EL (cell line): Measurements from ENCODE around the gene PDCL3.

Source experiments
- DNase-seq: peaks from one replicate; pipeline ENCODE4 v3.0.0-alpha.2; 2016

The PDCL3 gene

DNA sequence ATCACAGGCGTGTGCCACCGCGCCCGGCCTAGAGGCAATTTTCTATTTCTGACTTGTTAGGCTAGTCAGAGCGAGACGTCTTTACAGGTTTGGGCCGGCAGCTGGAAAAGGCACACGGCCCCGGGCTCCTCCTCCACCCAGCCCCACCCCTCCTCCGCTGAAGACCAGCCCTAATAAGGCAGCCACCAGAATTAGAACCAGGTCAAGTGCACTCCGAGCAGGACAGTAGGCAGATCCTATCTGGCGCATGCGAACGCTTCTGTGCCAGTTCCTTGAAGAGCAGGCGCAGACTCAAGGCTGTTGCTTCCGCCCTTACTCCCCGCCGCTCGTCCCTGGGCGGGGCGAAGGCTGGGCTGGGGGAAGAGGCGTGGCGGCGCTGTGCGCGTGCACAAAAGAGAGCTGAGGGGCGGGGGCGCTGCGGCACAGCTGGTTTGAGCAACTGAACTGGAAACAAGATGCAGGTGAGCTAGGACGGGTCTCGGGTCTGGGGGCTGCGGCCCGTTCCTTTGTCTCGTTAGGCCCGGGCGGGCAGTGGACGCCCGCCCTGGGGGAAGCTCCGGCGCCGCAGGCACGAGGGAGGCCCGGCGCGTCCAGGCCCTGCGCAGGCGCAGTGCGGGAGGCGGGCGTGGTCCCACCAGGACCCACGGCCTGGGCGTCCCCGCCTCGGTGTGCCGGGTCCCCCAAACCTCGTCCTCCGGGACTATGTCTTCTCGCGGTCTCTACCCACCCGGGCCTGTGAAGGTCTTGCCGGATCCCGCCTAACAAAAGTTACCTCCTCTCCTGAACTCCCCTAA lies at the start of gene PDCL3:
Gene PDCL3, plus strand, starts transcription at position 381 of the 794 bp plus-strand sequence. Its CDS starts 75 bp downstream, at position 456.
- DNase-seq, result peak; percentile 99

DNA sequence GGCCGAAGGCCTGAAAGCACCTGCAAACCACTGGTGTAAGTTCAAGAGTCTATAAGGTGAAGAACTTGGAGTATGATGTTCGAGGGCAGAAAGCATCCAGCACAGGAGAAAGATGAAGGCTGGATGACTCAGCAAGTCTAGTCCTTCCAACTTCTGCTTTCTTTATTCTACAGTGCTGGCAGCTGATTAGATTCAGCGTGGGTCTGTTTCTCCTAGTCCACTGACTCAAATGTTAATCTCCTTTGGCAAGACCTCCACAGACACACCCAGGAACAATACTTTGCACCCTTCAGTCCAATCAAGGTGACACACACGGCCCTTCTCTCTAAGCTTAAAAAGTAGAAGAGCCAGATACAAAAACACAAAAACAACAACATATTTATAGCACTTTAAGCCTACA lies 49.1 kb upstream of the PDCL3 start:
- DNase-seq, result no peak

DNA sequence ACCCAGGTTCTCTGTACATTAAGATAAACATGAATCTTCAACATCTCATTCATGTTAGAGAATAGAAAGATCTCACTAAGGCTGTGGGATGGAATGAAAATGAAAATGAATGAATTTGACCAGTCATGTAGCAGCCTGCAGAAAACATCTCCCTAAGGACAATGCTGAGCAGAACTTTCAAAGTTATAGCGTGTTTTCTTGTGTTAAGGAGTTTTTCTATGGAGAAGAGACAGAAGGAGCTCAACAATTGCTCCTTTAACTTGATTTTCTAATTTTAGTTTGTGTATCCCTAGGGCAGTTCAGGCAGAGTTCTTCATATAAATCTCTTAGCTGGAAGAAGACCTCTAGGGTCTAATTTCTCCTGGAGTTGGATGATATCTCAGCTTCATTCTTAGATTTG lies 45.2 kb upstream of the PDCL3 start:
- DNase-seq, result no peak

DNA sequence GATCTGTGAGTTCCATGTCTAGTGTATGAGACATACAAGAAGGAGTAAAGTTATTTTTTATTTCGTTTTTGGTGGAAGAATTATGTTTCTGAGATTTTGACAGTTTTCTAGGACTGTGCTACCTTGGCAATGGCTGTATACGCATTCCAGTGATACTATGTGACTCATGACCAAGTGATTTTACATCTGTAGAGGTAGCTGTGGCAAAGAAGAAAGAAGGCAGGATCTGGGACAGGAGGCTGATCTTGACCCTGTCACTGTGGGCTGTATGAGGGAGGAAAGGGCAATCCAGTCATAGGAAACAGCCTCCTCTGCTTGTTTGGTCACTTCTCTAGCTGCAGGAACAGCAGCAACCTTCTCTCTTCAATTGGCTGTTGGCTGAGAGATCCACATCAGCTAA lies 44.0 kb upstream of the PDCL3 start:
- no peak for DNase-seq

DNA sequence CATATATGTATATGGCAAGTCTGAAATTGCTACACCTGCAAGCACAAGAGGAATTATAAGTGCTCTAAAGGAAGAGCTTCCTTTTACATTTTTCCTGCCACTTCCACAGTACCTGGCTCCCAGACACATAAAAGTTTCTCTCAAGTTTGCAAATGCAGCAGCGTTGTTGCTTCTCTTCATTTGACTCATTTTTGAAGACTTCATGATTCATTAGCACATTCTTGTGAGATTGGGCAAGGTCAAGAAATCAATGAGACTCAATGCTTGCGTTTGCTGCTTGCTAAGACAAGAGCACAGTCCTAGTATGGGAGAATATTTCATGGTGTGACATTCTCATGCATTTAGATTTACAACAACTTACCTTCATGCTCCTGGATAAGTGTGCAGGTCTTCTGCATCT lies 42.6 kb upstream of the PDCL3 start:
- DNase-seq, result peak; percentile 4

DNA sequence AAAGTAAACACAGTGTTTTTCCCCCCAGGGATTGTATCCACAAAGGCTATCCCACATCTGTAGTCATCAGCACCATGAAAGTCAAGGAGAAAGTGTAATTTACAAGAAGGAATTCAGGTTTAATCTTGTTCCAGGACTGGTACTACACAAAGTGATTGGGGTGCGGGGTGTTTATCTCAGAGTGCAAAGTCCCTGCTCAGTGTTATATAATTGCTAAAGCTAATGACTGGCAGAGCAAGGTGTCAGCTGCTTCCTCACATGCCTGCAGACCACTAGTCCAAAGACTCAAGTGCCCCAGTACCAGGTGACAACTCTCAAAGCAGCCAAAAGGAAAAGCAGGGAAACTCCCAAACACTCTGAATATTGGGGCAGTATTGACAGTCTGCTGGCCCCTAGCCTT lies 40.4 kb upstream of the PDCL3 start:
- DNase-seq, result no peak

DNA sequence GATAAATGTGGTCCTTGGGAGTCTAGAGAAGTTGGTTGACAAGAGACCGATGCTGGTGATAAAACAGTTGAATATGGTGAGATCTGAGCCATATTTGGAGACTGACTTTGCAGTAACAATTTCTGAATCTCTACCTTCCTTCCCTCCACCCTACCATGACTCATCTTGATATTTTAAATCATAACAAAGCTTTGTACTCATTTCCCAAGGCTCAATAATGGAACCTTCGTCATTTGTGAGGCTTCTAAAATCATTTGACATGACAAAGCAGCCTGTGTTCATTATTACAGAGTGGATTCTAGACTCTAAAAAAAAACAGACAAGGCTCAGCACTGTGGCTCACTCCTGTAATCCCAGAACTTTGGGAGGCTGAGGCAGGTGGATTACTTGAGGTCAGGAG lies 38.5 kb upstream of the PDCL3 start:
- no peak for DNase-seq

DNA sequence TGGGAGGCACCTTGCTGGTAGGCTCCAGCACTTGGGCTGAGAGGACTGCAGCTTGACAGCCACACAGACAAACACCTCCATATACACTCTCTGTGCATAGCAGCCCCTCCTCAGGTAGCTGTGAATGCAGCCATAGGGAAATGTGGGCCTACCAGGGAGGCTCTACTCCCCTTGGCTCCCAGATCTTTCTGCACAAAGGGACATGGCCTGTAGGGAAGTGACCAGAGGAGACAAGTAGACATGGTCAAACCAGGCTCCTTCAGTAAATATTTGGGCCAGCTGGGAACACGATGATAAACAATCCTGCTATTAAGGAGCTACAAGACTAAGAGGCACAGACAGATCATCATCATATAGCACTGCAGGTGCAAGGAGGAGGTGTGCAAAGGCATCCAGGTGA lies 35.9 kb upstream of the PDCL3 start:
- no peak for DNase-seq

DNA sequence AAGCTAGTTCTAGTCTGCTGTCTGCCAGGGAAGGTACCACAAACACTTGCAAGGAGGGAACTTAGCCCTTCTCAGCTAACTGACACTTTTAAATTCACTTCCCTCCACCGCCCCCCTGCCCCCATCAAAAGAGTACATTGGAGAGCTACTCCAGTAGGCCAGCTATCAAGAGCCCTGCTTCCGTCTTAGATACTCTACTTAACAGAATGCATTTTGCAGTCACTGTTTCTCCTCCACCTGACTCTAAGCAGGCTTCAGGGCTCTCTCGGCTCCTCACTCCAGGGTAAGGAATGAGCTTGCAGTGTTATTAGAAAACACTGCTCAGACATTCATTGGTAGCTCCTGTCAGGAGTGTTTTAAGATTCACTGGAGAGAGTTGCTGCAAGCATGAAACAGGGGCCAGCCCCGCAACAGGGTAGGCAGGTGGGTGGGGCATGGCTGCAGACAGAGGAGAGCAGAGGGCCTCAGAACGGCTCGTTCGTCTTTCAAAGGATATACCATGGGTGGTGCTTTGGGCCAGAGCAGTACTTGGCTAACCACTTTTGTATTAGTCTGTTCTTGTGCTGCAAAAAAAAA lies 35.3 kb upstream of the PDCL3 start:
- no peak for DNase-seq

DNA sequence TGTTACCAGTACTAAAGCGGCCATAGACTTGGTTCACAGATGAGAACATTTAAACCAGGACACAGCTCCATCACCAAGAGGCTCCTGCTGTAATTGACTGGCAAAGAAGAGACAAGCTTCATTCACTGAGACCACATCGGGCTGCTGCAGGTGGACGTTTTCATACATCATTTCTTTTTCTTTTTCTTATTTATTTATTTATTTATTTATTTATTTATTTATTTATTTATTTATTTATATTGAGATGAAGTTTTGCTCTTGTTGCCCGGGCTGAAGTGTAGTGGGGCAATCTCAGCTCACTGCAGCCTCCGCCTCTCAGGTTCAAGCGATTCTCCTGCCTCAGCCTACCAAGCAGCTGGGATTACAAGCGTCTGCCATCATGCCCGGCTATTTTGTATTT lies 33.6 kb upstream of the PDCL3 start:
- no peak for DNase-seq

DNA sequence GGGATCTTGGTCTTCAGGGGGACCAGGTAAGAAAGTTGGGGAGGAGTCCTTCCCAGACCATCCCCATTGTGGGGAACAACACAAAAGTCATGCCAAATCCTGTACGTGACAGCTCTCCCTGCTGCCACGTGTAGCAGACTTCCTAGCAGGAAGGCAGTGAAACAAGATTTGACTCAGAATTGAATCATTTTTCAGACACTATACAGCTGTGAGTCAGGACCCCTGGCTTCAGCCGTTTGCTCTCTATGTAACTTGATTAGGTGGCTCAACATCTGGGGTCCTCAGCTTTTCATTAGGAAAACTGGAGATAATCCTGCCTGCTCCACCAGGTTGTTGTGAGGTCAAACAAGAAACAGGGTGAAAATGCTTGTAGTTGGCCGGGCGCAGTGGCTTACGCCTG lies 32.9 kb upstream of the PDCL3 start:
- no peak for DNase-seq

DNA sequence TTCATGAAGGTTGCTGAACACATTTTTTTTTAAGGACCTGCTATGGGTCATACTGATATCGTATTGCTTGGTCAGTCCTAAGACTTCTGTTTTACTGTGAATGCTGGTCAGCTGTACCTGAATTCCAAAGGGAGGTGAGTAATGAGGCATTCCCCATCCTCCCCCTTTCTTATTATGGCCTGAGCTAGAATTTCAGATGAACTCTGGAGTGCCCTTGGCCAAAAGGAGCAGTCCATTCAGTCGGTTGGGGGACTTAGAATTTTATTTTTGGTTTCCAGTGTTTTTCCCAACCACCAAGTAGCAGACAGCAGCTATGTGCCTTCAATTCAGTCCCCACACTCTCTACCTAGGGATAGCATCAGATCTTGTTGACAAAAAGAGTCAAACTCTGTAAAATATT lies 26.9 kb upstream of the PDCL3 start:
- DNase-seq, result no peak

DNA sequence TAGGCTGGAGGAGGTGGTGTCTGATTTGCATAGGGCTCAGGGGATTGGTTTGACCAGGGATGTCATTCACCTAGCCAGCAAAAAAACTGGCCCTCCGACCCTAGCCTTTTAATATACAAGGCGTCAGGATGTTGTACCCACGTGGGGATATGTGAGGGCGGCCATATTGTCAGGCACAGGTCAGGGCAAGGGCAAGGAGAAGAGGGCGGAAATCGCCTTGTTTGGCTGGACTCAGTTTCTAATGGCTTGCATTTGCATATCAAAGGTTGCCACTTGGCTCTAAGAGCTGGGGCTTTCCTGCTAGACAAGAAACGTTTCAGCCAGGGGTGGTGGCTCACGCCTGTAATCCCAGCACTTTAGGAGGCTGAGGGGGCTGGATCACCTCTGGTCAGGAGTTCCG lies 24.9 kb upstream of the PDCL3 start:
- DNase-seq, result no peak

DNA sequence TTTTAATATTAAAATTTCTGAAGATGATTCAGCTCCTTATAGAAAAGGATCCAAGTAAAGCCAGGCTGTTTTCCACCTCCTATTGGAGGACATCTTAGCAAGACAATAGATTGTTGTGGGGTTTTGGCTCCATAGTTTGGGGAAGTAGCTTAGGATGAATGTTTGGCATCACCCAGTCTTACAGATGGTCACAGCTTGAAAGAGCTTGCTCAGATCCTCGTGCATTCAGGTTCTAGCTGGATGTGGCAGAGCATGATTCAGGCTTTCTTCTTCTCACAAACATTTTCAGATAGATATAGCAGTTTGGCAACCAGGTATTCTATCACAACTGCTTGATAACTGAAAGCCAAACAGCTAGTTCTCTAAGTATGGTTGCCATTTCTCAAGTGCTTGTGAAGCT lies 23.6 kb upstream of the PDCL3 start:
- DNase-seq, result no peak

DNA sequence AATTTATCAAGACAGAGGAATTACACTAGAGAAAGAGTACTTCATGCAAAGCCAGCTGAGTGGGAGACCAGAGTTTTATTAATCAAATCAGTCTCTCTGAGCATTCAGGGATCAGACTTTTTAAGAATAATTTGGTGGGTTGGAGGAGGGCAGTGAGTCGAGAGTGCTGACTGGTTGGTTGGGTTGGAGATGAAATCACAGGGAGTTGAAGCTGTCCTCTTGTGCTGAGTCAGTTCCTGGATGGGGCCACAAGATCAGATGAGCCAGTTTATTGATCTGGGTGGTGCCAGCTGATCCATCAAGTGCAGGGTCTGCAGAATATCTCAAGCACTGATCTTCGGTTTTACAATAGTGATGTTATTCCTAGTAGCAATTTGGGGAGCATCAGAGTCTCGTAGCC lies 21.4 kb upstream of the PDCL3 start:
- DNase-seq, result no peak

DNA sequence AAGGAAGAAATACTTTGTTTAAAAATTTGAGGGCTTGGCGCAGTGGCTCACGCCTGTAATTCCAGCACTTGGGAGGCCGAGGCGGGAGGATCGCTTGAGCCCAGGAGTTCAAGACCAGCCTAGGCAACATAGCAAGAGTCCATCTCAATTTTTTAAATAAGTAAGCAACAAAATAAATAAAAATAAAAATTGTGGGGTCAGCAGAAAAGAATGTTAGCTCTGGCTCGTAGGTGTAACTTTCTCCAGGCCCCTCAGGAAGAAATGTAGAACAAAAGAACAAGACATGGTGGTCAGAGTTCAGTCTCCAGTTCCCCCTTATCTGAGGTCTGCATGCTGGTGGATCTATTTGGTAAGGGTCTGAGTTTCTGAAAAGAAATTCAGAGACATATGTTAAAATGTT lies 20.4 kb upstream of the PDCL3 start:
- DNase-seq, result no peak

DNA sequence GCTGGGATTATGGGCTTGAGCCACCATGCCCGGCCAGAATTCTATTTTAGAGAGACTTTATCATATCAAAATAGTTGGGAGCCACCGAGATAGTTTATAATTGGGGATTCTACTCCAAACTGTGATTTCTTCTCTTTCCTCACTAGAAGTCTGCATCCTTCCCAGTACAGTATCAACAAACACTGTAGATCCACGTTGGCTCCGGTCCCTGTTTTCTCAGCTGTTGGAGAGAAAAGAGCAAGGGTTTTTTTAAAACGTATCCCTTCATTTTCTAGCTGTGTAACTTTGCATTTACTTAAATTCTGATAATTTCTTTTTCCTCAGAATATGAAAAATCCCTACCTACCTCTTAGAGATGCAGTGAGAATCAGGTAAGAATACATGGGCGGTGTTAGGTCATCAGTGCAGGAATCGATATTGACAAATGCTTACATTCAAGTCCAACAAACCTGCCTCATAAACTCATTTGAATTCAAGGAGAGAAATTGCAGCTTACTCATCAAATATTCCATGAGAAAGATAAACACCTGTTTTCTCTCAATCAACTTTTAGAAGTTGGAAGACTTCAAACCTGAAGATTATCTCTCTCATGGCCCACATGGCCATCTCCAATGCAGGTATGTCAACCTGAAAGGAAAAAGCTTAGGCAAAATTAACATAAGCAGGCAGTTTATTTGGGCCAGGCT lies 17.7 kb upstream of the PDCL3 start:
- DNase-seq, result no peak

DNA sequence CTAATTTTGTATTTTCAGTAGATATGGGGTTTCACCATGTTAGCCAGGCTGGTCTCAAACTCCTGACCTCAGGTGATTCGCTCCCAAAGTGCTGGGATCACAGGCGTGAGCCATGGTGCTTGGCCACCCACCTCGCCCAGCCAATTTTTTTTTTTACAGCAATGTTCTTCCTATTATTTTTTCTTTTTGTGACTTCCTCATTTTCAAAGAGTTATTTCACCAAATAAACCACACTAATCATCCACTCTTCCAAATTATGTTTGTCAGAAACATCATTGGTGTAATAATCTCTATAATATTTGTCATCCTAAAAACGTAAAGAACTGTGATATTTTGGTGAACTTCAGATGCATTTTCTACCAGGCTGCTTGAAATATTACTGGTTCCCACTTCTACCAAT lies 16.3 kb upstream of the PDCL3 start:
- DNase-seq, result no peak

DNA sequence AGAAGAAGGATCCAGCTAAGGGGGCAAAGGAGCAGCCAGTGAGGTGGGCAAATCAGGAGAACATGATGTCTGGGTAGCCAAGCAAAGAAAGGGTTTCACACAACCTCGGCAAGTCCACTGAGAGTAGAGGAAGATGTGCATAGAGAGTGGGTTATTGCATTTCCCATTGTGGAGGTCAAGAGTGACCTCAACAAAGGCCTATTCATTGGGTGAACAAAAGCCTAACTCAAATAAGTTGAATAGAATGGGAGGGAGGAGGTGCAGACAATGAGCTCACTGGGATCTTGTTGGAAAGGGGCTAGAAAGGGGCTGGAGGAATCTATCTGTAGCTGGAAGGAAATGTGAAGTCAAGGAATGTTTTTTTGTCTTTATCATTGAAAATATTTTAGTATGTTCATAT lies 14.0 kb upstream of the PDCL3 start:
- no peak for DNase-seq

DNA sequence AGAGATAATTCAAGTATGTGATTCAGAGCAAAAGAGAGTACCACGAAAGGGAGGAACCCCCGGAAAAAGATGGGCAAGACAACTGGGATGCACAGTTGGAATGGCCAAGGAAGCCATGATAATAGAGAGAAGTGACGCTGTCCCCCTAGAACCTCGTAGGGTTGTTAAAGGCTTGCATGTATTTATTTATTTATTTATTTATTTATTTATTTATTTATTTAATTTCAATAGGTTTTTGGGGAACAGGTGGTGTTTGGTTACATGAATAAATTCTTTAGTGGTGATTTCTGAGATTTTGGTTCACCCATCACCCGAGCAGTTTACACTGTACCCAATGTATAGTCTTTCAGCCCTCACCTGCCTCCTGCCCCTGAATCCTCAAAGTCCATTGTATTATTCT lies 11.5 kb upstream of the PDCL3 start:
- DNase-seq, result no peak

DNA sequence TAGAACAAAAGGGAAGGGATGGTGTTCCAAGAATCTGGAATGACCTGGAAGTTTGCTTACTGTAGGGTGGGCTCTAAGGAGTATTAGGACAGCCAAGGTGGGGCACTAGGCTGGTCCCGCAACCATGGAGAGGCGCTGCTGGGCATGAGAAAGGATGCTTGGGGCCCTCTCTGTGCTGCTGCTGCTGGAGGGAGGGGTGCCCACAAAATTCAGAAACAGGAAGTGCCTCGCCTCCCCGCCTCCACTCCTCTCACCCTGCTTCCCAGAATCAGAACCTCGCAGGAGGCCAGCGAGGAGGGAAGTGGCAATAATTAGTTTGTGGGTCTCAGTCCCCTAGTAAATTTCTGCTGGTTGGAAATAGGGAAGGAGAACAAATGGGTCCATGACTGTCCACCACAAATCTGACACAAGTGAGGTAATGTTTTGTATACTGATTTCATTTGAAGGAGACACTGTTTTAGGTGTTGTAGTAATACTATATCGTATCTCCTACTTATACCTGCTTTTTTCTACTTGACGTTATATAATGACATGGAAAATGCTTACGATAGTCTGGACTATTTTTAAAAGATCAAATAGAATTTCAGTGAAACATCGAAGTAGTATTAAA lies 7.9 kb upstream of the PDCL3 start:
- DNase-seq, result no peak

DNA sequence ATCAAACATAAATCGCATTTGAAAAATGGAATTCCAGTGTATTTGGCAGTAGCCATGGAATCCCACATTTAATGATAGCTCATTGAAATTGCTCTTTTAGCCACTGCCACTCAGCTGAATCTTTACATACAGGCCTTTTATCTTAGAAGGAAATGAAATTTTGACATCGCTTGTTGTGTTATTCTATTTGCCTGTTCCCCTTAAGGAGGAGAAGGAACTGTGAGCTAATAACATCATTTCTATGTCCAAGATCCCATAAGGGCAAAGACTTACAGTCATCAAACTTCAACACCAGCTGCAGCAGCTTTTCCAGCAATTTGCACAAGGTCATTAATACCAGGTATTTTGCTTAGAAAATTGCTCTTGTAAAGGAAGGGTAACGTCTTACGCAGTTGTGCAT lies 6.0 kb upstream of the PDCL3 start:
- no peak for DNase-seq

DNA sequence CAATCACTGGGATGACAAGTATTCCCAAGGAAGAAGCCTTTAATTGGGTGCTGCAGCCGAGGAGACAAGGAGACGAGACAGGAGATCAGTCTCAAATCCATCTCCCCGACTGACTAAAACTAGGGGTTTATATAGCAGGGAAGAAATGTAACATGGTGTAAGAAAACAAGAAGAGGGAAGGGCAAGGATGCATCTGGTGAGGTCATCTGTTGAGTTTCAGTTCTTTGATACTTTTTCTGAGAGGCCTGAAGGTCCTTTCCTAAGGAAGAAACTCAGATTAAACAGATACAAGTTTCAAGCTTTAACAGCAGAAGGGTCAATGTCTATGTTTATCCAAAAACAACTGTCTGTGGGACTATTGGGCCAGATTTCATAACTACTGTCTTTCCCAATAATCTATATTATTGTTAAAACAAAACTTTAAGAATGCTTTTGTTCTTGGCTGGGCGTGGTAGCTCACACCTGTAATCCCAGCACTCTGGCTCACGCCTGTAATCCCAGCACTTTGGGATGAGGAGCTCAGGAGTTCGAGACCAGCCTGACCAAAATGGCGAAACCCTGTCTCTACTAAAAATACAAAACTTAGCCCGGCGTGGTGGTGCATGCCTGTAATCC lies 2.5 kb upstream of the PDCL3 start:
- DNase-seq, result no peak

DNA sequence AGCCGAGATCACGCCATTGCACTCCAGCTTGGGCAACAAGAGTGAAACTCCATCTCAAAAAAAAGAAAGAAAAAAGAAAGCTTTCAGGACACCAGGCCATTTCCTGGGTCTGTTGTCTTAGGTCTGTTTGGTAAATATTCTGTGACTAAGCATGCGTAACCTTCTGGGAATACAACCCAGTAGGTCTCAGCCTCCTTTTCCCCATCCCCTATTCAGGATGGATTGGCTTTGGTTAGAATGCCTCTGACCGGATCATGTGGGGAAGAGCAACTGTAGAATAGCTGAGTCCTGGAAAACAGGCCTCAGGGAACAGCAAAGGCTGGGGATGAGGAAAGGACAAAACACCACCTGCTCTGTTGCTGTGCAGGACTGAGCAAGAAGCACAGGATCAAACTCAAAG lies 1.6 kb upstream of the PDCL3 start:
- no peak for DNase-seq
